SK-N-SH treated with all-trans-retinoic acid at 6 μM for 48 hours (cell line): ENCODE measurements around the gene FHIT.

ENCODE experiments used
- ARNTL ChIP-seq: fragments of 450-650 bp; formaldehyde crosslinking; IDR thresholded peaks from 2 replicates; pipeline ENCODE4 v1.5.0; 2020; ENCODE audit warnings: low read depth, mild to moderate bottlenecking, moderate library complexity, borderline replicate concordance
- BACH2 ChIP-seq: fragments of 250-450 bp; sonication (Bioruptor Pico); IDR thresholded peaks from 2 replicates; pipeline ENCODE4 v1.9.0; 2021; ENCODE audit warnings: mild to moderate bottlenecking, borderline replicate concordance
- ESRRG ChIP-seq: fragments of 250-450 bp; sonication (Bioruptor Pico); IDR thresholded peaks from 2 replicates; pipeline ENCODE4 v1.6.1; 2021; ENCODE audit warnings: mild to moderate bottlenecking
- RARB ChIP-seq: fragments of 250-450 bp; sonication (Bioruptor Pico); IDR thresholded peaks from 2 replicates; pipeline ENCODE4 v1.8.0; 2021; ENCODE audit warnings: mild to moderate bottlenecking, moderate library complexity
- TOX ChIP-seq: fragments of 250-450 bp; sonication (Bioruptor Pico); IDR thresholded peaks from 2 replicates; pipeline ENCODE4 v1.8.0; 2021; ENCODE audit warnings: mild to moderate bottlenecking, moderate library complexity, borderline replicate concordance
- ZFP3 ChIP-seq: fragments of 250-450 bp; sonication (Bioruptor Pico); IDR thresholded peaks from 2 replicates; pipeline ENCODE4 v1.5.0; 2020; ENCODE audit warnings: mild to moderate bottlenecking, moderate library complexity
- ZFP30 ChIP-seq: fragments of 450-650 bp; formaldehyde crosslinking; IDR thresholded peaks from 2 replicates; pipeline ENCODE4 v1.5.0; 2022; ENCODE audit warnings: mild to moderate bottlenecking, moderate library complexity
- ZNF565 ChIP-seq: fragments of 450-650 bp; formaldehyde crosslinking; conservative IDR thresholded peaks from 2 replicates; pipeline ENCODE4 v1.5.0; 2020; ENCODE audit warnings: low read depth, mild to moderate bottlenecking, moderate library complexity
- ZNF70 ChIP-seq: fragments of 450-650 bp; formaldehyde crosslinking; IDR thresholded peaks from 2 replicates; pipeline ENCODE4 v1.5.0; 2020; ENCODE audit warnings: mild to moderate bottlenecking, moderate library complexity
- TF ChIP-seq, protein P1 (sequence below): fragments of 250-450 bp; sonication (Bioruptor Pico); IDR thresholded peaks from 2 replicates; pipeline ENCODE4 v1.8.0; 2020; ENCODE audit warnings: mild to moderate bottlenecking, moderate library complexity, borderline replicate concordance
- TF ChIP-seq, protein P2 (sequence below): fragments of 250-450 bp; sonication (Bioruptor Pico); IDR thresholded peaks from 2 replicates; pipeline ENCODE4 v1.5.1; 2020; ENCODE audit warnings: low read depth, mild to moderate bottlenecking, moderate library complexity

DNA sequence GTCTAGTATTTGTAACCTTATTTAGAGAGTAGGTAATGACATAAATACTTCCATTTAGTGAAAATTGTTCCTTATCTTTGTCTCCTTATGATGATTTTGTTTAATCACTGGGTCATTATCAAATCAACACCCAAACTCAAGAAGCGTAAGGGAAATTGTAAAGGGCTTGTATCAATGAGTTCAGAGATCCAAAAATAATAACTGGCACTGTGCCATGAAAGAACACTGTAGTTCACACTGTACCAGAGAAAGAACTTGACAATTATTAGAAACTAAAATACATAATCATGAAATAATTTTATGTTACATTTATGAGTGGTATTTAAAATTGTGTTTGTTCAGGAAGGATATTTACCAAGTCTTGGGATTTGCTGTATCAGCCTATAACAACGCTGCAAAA, 895.4 kb downstream of the FHIT start:
- TF ChIP-seq ZNF565 (CRISPR knock-in tag), result no peak
- no peak for TF ChIP-seq ZFP30 (CRISPR knock-in tag)
- no peak for TF ChIP-seq ZNF70 (CRISPR knock-in tag)
- TF ChIP-seq, protein P1, sequence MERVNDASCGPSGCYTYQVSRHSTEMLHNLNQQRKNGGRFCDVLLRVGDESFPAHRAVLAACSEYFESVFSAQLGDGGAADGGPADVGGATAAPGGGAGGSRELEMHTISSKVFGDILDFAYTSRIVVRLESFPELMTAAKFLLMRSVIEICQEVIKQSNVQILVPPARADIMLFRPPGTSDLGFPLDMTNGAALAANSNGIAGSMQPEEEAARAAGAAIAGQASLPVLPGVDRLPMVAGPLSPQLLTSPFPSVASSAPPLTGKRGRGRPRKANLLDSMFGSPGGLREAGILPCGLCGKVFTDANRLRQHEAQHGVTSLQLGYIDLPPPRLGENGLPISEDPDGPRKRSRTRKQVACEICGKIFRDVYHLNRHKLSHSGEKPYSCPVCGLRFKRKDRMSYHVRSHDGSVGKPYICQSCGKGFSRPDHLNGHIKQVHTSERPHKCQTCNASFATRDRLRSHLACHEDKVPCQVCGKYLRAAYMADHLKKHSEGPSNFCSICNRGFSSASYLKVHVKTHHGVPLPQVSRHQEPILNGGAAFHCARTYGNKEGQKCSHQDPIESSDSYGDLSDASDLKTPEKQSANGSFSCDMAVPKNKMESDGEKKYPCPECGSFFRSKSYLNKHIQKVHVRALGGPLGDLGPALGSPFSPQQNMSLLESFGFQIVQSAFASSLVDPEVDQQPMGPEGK (CRISPR knock-in tag), result no peak
- no peak for TF ChIP-seq ARNTL (CRISPR knock-in tag)
- TF ChIP-seq, protein P2, sequence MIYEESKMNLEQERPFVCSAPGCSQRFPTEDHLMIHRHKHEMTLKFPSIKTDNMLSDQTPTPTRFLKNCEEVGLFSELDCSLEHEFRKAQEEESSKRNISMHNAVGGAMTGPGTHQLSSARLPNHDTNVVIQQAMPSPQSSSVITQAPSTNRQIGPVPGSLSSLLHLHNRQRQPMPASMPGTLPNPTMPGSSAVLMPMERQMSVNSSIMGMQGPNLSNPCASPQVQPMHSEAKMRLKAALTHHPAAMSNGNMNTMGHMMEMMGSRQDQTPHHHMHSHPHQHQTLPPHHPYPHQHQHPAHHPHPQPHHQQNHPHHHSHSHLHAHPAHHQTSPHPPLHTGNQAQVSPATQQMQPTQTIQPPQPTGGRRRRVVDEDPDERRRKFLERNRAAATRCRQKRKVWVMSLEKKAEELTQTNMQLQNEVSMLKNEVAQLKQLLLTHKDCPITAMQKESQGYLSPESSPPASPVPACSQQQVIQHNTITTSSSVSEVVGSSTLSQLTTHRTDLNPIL (CRISPR knock-in tag), result no peak
- TF ChIP-seq TOX, result no peak
- TF ChIP-seq ESRRG, result no peak
- TF ChIP-seq RARB, result no peak
- TF ChIP-seq ZFP3 (CRISPR knock-in tag), result no peak
- TF ChIP-seq BACH2, result no peak
